PFSK-1 (cell line): ENCODE data around the gene FAN1.

Source experiments
- FOXP2 ChIP-seq: optimal IDR thresholded peaks from 2 replicates; pipeline ENCODE3; 2011; ENCODE audit warnings: borderline replicate concordance, control low read depth, inconsistent platforms; ENCODE audit not compliant: insufficient read depth; ENCODE audit errors: extremely low read length, extremely low read depth
- POLR2AphosphoS5 ChIP-seq: IDR thresholded peaks from 2 replicates; pipeline ENCODE4 v1.6.1; 2012; ENCODE audit warnings: low read depth, mild to moderate bottlenecking, control low read depth, low read length, moderate library complexity
- SIN3A ChIP-seq: IDR thresholded peaks from 2 replicates; pipeline ENCODE4 v1.6.1; 2012; ENCODE audit warnings: mild to moderate bottlenecking, low read length, moderate library complexity, borderline replicate concordance; ENCODE audit not compliant: insufficient read depth
- TAF1 ChIP-seq: IDR thresholded peaks from 2 replicates; pipeline ENCODE4 v1.6.1; 2012; ENCODE audit warnings: low read length, control low read depth, borderline replicate concordance; ENCODE audit not compliant: insufficient read depth
- TF ChIP-seq, protein P1 (sequence below), 2 experiments: IDR thresholded peaks; 2 replicates each; pipeline versions ENCODE4 v1.6.1 to v1.8.0; 2011 to 2012; ENCODE audit warnings: low read depth in 2 of 2, low read length in 2 of 2, control low read depth in 1 of 2, inconsistent platforms in 1 of 2, mild to moderate bottlenecking in 1 of 2, moderate library complexity in 1 of 2; ENCODE audit not compliant: insufficient read depth in 1 of 2

FAN1 gene

GRCh38 chr15:30919877-30920550, 16.3 kb downstream of the FAN1 start:
- no peak for TF ChIP-seq TAF1
- TF ChIP-seq, protein P1, sequence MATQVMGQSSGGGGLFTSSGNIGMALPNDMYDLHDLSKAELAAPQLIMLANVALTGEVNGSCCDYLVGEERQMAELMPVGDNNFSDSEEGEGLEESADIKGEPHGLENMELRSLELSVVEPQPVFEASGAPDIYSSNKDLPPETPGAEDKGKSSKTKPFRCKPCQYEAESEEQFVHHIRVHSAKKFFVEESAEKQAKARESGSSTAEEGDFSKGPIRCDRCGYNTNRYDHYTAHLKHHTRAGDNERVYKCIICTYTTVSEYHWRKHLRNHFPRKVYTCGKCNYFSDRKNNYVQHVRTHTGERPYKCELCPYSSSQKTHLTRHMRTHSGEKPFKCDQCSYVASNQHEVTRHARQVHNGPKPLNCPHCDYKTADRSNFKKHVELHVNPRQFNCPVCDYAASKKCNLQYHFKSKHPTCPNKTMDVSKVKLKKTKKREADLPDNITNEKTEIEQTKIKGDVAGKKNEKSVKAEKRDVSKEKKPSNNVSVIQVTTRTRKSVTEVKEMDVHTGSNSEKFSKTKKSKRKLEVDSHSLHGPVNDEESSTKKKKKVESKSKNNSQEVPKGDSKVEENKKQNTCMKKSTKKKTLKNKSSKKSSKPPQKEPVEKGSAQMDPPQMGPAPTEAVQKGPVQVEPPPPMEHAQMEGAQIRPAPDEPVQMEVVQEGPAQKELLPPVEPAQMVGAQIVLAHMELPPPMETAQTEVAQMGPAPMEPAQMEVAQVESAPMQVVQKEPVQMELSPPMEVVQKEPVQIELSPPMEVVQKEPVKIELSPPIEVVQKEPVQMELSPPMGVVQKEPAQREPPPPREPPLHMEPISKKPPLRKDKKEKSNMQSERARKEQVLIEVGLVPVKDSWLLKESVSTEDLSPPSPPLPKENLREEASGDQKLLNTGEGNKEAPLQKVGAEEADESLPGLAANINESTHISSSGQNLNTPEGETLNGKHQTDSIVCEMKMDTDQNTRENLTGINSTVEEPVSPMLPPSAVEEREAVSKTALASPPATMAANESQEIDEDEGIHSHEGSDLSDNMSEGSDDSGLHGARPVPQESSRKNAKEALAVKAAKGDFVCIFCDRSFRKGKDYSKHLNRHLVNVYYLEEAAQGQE (IDR thresholded peaks at IDR 0.05; ENCODE audit: insufficient read depth in 1 of 2, low read depth in 2 of 2, low read length in 2 of 2), result no peak

- no peak for TF ChIP-seq TAF1
- TF ChIP-seq FOXP2, result no peak
- TF ChIP-seq POLR2AphosphoS5, result no peak
- TF ChIP-seq SIN3A, result no peak
- TF ChIP-seq, protein P1 (IDR thresholded peaks at IDR 0.05; ENCODE audit: insufficient read depth in 1 of 2, low read depth in 2 of 2, low read length in 2 of 2), result no peak
Observed at GRCh38 chr15:30921106-30921505, 17.4 kb downstream of the FAN1 start.

GRCh38 chr15:30921781-30922479, 18.2 kb downstream of the FAN1 start:
- TF ChIP-seq POLR2AphosphoS5 (no peak), FOXP2 (no peak), SIN3A (no peak), TAF1 (no peak)
- TF ChIP-seq, protein P1 (IDR thresholded peaks at IDR 0.05; ENCODE audit: insufficient read depth in 1 of 2, low read depth in 2 of 2, low read length in 2 of 2), result no peak

- TF ChIP-seq POLR2AphosphoS5 (no peak), SIN3A (no peak), TAF1 (no peak), FOXP2 (no peak)
- TF ChIP-seq, protein P1 (IDR thresholded peaks at IDR 0.05; ENCODE audit: insufficient read depth in 1 of 2, low read depth in 2 of 2, low read length in 2 of 2), result no peak
Observed at GRCh38 chr15:30922480-30923311, 19.0 kb downstream of the FAN1 start.
